Transverse colon (tissue), 3 donors: Measurements from ENCODE around the gene CRIP2.

Experiments used
- EP300 ChIP-seq: sonication (generic); formaldehyde crosslinking; IDR thresholded peaks from one replicate; pipeline ENCODE4 v1.6.1; 2017; ENCODE audit warnings: antibody characterized with exemption, low read depth
- TF ChIP-seq, protein P1 (sequence below), 5 experiments: fragments of 200-600 bp in 3 of 5; fragments of 450-650 bp in 2 of 5; sonication (generic) in 3 of 5; IDR thresholded peaks; 1 replicate in 2 of 5; 2 replicates in 3 of 5; pipeline ENCODE4 v1.5.1; 2016 to 2017; ENCODE audit warnings: antibody characterized with exemption in 5 of 5, inconsistent platforms in 3 of 5, mild to moderate bottlenecking in 2 of 5, moderate library complexity in 1 of 5

DNA sequence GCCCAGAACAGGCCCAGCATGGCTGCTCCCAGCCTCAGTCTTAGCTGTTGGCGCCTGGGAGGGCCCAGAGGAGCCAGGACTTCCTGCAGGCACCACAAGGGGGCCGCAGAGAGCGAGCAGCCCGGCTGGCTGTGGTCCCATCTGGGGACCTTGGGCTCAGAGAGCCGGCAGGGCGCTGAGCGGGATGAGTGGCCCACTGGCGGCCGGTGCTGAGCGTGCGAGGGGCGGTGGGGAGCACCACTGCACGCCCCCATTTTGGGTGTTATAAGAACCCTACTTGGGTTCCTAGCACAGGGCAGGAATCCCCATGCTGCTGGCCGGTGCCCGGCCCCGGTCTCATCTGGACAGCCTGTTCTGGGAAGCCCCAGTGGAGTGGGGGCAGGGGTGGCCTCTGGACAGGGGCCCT lies 25.9 kb upstream of the CRIP2 start:
- TF ChIP-seq, protein P1, sequence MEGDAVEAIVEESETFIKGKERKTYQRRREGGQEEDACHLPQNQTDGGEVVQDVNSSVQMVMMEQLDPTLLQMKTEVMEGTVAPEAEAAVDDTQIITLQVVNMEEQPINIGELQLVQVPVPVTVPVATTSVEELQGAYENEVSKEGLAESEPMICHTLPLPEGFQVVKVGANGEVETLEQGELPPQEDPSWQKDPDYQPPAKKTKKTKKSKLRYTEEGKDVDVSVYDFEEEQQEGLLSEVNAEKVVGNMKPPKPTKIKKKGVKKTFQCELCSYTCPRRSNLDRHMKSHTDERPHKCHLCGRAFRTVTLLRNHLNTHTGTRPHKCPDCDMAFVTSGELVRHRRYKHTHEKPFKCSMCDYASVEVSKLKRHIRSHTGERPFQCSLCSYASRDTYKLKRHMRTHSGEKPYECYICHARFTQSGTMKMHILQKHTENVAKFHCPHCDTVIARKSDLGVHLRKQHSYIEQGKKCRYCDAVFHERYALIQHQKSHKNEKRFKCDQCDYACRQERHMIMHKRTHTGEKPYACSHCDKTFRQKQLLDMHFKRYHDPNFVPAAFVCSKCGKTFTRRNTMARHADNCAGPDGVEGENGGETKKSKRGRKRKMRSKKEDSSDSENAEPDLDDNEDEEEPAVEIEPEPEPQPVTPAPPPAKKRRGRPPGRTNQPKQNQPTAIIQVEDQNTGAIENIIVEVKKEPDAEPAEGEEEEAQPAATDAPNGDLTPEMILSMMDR (IDR thresholded peaks at IDR 0.05) = peak; percentile 82 to 92 (median 88)
- no peak for TF ChIP-seq EP300
